ENCODE measurements around the gene MAPRE2. TPM values are rescaled to one million over a fixed set of nuclear protein-coding genes. Genes with fewer than 3 reads are reported as not detected.

The MAPRE2 gene
- total RNA-seq, 1 experiment from 2014 or later = 29.4 TPM

GRCh38 chr18:34995746-34996145 is 45.5 kb upstream of the MAPRE2 start:
- no peak overlapping the region for H3K4me3 Mint-ChIP-seq

More at GRCh38 chr18:34995746-34996145, 45.5 kb upstream of the MAPRE2 start:
- Mint-ChIP-seq H3K36me3 (ENCODE audit: insufficient read depth in 1 of 3, low read depth in 3 of 3) (peaks cover 0 to 11% (median 4%) of the 10 kb centered on the region in 3 experiments; a peak in 5 of 7 replicates), H3K4me1 (peaks cover 22 to 31% of the 10 kb centered on the region in 2 experiments), H3K9me3 (peaks cover 11 to 13% of the 10 kb centered on the region in 2 experiments; a peak in 2 of 5 replicates), H3K27me3 (ENCODE audit: low read depth) (no peaks in the 10 kb centered on the region; the same call in 1 of the 2 replicates), H3K27ac (no peak overlapping the region)
- Histone ChIP-seq H3K23ac (ENCODE audit: insufficient read length, low read depth, low read length) (no peak overlapping the region), H4K5ac (ENCODE audit: insufficient read length, low read depth, low read length) (no peak overlapping the region), H4K8ac (replicated peaks; ENCODE audit: insufficient read length, low read depth, low read length) (no peak overlapping the region), H2AK5ac (ENCODE audit: insufficient read length, low read length) (no peak overlapping the region), H3K9ac (ENCODE audit: extremely low read depth, insufficient read length, low read length) (no peak overlapping the region), H2BK120ac (ENCODE audit: low read depth, low read length, poor library complexity, severe bottlenecking) (no peak overlapping the region), H3K4me2 (ENCODE audit: insufficient read depth, insufficient read length, low read length) (no peak overlapping the region), H3K23me2 (ENCODE audit: insufficient read length, low read depth, low read length, poor library complexity, severe bottlenecking) (no peaks in the 10 kb centered on the region), H2AFZ (ENCODE audit: low read length) (no peak overlapping the region), H4K91ac (ENCODE audit: insufficient read length, low read depth, low read length) (no peak overlapping the region), H2BK12ac (ENCODE audit: insufficient read length, low read depth, low read length) (no peak overlapping the region), H3K27ac (ENCODE audit: insufficient read length, low read depth, low read length) (no peak overlapping the region), H3K18ac (ENCODE audit: insufficient read length, low read depth, low read length) (no peak overlapping the region), H3T11ph (ENCODE audit: low read length) (no peak overlapping the region), H3K56ac (ENCODE audit: insufficient read length, low read depth, low read length) (no peak overlapping the region), H3K4ac (ENCODE audit: low read depth, low read length) (no peak overlapping the region), H3K79me1 (ENCODE audit: insufficient read depth, low read depth, low read length, poor library complexity, severe bottlenecking) (no peaks in the 10 kb centered on the region), H2BK20ac (ENCODE audit: low read depth, low read length, poor library complexity, severe bottlenecking) (no peak overlapping the region), H3K4me1 (ENCODE audit: insufficient read depth, low read length) (no peaks in the 10 kb centered on the region), H3K79me2 (ENCODE audit: insufficient read depth, low read length) (no peaks in the 10 kb centered on the region), H2BK5ac (ENCODE audit: insufficient read length, low read length) (no peak overlapping the region), H2BK15ac (ENCODE audit: low read depth, low read length) (no peak overlapping the region), H3K27me3 (ENCODE audit: insufficient read depth, low read length) (no peaks in the 10 kb centered on the region), H3K9me3 (ENCODE audit: control insufficient read depth, low read depth, low read length) (no peaks in the 10 kb centered on the region), H4K20me1 (ENCODE audit: control insufficient read depth, insufficient read depth, insufficient read length) (no peaks in the 10 kb centered on the region), H3K14ac (ENCODE audit: insufficient read depth, low read length) (no peak overlapping the region)
- DNase-seq = no peak
- no CpG with 5 or more reads among the region's 5 CpGs for WGBS (ENCODE audit: extremely low coverage, insufficient read length, low lambda C conversion rate)
- no peak for TF ChIP-seq CTCF (conservative IDR thresholded peaks at IDR 0.05)

All from H9 (cell line).